ENCODE data around the gene FGD3.
"Not testable (repeated sequence)": the region's sequence is repeated elsewhere in the genome, so short reads cannot be mapped to it uniquely, and the experiment has no call there.

FGD3 gene, protein sequence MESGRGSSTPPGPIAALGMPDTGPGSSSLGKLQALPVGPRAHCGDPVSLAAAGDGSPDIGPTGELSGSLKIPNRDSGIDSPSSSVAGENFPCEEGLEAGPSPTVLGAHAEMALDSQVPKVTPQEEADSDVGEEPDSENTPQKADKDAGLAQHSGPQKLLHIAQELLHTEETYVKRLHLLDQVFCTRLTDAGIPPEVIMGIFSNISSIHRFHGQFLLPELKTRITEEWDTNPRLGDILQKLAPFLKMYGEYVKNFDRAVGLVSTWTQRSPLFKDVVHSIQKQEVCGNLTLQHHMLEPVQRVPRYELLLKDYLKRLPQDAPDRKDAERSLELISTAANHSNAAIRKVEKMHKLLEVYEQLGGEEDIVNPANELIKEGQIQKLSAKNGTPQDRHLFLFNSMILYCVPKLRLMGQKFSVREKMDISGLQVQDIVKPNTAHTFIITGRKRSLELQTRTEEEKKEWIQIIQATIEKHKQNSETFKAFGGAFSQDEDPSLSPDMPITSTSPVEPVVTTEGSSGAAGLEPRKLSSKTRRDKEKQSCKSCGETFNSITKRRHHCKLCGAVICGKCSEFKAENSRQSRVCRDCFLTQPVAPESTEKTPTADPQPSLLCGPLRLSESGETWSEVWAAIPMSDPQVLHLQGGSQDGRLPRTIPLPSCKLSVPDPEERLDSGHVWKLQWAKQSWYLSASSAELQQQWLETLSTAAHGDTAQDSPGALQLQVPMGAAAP

DNA sequence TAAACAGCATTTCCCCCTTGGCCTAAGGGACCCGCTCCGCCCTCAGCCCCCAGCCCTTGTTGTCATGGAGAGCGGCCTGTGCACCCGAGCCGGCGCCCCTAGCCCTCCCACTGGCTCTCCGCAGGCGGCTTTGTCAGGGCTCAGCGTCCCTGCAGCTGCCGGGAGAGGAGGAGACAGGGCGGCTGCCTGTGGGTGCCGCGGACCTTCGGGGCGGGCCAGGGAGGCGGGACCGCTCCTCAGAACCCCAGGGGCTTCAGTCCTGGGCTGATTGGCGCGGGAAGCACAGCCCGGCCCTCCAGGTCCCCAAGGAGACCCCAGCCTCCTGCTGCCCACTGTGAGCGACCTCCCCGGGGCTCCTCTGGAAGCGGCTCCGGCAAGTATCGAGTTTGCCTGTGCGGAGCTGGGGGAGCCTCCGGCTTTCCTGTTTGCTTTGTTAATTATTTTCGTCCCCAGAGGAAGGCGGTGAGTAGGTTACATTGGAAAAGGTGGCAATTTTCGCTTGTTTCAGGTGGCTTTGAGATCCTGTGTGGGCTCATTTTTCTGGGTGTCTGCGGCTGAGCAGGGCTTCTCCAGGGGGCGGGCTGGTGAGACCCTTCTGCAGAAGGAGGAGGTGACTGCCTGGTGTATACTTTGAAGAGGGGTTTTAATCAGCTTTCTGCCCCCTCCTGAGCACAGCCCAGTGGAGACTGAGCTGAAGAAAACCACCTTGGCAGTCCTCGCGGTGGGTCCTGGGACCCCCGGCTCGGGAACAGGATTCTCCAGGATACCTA, at the start of gene FGD3:
Gene FGD3 (plus strand): TSS at position 256 of the 770 bp plus-strand sequence. CDS start 28,734 bp downstream, outside the sequence.
- DNase-seq: peak in 1 of 4 experiments; percentile 34

DNA sequence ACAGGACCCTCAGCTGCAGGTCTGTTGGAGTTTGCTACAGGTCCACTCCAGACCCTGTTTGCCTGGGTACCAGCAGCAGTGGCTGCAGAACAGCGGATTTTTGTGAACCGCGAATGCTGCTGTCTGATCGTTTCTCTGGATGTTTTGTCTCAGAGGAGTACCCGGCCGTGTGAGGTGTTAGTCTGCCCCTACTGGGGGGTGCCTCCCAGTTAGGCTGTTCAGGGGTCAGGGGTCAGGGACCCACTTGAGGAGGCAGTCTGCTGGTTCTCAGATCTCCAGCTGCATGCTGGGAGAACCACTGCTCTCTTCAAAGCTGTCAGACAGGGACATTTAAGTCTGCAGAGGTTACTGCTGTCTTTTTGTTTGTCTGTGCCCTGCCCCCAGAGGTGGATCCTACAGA, 42.2 kb upstream of the FGD3 start:
- not testable (repeated sequence) for DNase-seq

DNA sequence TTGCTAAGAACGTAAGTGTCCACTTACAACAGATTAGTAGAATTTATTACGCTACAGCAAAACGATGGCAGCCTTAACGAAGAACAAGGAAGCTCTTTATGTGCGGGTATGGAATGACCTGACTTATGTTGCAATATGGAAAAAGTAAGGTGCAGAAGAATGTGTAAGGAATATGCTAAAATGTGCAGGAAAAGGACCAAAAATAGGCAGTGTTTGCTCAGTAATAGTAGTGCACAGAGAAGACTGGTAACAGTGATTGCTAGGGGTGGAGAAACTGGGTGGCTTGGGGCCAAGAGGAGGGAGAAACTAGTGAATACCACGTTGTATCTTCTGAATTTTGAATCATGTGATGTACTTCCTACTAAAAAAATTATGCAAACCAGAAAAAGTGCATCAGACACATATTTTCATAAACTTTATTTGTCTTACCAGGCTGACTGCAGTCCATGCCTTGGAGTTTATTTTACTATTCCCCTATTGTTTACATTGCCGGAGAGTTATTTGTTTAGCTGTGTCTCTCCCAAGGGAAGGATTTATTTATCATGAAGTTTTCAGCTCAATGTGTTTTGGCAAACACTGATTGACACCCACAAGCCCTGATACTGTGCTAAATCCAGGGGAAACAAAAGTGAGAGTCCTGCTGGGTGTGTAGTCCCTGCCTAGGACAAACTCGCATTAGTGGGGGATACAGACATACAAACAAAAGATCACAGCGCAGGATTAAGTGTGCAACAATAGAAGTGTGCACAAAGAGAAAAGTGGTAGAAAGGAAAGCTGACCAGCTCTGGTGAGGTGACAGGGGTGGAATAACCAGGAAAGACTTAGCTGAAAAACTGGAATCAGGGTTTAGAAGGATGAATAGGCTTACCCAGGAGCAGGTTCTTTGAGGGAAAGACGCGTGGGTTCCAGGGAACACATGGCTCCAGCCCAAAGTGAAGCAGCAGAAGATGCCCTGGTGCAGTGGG, 35.5 kb upstream of the FGD3 start:
- no peak for DNase-seq

- no peak for DNase-seq
These were observed 30.0 kb upstream of the FGD3 start for GRCh38 chr9:92917176-92917800.

DNA sequence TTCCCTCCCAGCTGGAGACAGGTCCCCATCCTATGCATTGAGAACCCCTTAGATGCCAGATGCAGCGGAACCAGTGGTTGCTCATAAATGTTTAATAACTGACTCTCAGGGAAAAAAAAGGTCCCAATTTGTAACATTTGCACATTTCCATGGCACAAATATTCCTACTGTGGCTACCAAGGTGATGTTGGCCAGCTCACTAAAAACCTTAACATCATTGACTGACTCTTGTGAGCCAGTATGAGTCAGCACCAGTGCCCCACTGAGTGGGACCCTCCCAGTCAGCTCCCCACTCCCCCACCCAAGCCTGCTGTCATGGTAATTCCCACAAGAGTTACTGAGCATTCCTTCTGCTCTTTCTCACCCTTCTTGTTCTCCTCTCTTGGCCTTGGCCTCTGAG, 26.9 kb upstream of the FGD3 start:
- no peak for DNase-seq

GRCh38 chr9:92931606-92932005, 15.7 kb upstream of the FGD3 start:
- DNase-seq: no peak

DNA sequence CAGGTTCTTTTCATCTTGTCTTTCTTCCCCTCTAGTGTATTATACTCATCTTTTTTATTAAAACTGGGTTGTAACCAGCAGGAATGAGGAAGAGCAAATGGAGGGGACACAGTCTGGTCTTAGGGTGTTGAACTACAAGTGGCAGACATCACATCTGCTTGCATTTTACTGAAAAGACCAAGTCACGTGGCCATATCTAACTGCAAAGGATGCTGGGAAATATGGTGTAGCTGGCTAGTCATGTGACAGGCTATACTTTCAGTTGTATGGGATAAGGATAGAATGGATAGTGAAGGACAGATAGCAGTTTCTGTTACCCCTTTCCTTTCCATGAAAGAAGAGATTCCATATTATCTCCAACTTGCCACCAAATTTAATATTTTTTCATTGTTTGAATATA, 13.0 kb upstream of the FGD3 start:
- no peak for DNase-seq

GRCh38 chr9:92938025-92938424, 9.3 kb upstream of the FGD3 start:
- no peak for DNase-seq

DNA sequence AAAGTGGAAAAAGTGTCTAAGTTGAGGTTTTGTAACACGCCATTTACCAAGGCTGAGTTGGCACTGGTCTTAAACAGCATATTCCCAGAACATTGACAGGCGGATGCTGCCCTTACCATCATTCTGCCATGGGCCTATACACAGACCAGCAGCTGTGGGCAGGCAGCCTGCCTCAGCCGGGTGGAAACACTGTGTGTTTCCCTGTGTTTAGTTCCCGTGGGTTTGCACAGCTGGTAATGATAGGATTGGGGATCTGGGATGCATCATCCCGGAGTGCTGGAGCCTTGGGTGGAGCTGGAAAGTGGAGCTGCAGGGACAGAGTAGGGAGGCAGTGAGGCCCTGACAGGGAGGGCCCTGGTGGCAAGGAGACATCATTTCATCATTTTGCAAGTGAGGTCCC, 5.5 kb upstream of the FGD3 start:
- DNase-seq: no peak

GRCh38 chr9:92942688-92943616, 4.4 kb upstream of the FGD3 start:
- no peak for DNase-seq

DNA sequence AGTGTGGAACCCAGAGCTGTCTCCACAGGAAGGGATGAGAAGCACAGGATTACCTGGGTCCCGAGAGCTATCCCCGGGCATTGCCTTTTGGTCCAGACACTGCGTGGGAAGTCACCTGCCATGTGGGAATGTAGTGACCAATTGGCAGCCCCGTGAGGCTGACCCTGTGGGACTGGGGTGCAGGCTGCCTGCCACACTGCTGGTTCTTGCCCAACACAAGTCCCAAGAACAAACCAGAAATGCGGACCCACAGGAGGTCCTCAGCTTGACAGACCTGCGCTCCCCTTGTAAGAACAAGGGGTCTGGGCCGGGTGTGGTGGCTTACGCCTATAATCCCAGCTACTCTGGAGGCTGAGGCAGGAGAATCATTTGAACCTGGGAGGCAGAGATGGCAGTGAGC, 2.4 kb upstream of the FGD3 start:
- DNase-seq: no peak

DNA sequence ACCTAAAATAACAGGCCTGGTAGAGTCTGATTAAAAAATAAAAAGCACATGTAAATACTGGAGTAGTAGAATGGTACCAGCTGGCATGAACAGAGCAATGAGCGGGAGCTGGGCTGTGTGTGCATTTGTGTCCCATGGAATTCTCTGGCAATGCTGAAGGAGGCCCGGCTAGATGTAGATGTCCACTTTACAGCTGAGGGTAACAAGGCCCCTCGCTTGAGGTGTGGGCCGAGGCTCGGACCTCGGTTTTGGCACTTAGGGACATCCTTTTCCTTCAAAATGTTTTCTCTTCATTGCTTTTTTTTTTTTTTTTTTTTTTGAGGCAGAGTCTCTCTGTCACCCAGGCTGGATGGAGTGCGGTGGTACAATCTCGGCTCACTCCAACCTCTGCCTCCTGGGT, 1.5 kb upstream of the FGD3 start:
- no peak for DNase-seq

DNA sequence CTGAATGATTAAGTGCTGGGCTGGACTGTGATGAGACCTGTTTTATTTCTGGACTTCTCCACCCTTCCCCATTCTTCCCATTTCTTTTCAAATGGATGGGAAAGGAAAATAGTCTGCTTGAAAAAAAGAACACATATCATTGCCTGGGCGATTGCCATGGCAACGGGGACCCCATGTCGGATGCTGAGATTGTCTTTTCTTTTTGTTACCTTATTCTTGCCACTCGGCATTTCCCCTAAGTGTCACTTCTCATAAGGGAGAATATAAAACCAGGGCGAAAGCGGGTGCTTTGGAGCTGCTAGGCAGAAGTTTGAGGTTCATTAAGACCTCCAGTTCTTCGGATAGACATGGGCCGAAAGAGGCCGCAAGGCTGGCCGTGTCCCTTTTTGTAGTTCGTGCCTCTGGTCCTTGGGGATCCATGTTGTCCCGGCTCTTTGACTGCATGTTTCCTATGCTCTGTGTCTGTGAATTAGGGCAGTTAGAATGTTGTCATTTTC, 763 bp downstream of the FGD3 start:
- DNase-seq: no peak

DNA sequence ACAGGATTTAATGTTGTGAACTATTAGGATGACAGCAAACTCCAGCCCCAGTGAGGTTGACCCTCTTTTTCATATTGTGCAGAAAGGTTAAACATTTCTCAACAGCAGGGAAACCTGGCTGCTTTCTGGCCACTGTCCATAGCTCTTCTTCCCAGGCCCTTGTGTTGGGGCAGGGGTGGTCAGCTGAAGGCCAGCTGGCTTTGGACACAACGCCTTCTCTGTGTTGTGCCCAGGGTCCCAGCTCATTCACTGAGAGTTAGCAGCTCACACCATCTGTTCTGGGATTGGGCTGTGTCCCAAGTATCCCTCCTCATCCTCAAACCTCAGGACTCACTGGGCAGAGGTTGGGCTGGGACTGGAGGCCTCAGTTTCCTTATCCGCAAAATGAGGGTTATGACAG, 1.3 kb downstream of the FGD3 start:
- DNase-seq: no peak

GRCh38 chr9:92949266-92949982, 2.1 kb downstream of the FGD3 start:
- no peak for DNase-seq

GRCh38 chr9:92950359-92950955, 3.1 kb downstream of the FGD3 start:
- DNase-seq: no peak

- no peak for DNase-seq
These were observed 5.7 kb downstream of the FGD3 start for GRCh38 chr9:92952906-92953610.

DNA sequence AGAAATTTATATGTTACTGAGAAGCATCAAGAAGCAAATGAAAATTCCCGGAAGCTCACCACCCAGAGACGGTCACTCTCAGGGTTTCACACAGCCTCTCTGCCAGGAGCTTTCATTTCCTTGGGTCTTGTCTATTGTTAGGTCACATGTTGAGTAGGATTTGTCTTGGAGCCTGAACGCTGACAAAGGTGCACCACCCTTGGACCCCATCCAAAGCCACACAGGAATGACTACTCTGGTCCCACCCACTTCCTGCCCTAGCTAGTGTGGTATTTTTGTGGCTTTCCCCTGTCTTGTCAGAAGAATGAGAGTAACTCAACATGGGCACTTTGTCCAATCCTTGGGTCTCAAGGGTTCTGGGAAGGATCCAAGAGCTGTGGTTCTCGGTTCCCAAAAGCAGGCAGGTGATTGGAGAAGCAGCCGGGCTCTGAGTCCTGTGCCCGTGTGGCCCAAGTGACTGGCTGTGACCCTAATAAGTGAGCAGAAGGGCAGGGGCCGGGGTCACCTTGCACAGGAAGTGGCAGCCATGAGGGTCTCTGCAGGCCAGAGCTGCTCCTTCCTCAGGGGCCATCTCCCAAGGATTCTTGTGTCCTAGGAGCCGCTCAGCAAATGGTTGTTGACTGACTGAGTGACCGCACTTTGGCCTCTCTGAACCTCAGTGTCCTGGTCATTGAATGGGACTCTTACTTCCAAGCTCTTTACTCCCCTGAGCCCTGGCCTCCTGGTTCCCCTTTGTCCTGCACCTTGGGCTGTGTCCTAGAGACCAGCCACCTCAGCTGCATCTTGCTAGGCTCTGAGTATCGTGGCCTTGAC, 6.9 kb downstream of the FGD3 start:
- DNase-seq: peak in 2 of 4 experiments; percentile 62 to 67
